Ramos (cell line): ENCODE measurements around the gene FHIT.

Experiments used
- in situ Hi-C: fragments of 300-500 bp; cut with MboI; formaldehyde crosslinking; loops from one replicate; pipeline ENCODE4 v1.14.3; 2022; ENCODE audit warnings: low sequenced_read_pairs; ENCODE audit not compliant: unreplicated experiment

Gene FHIT

DNA sequence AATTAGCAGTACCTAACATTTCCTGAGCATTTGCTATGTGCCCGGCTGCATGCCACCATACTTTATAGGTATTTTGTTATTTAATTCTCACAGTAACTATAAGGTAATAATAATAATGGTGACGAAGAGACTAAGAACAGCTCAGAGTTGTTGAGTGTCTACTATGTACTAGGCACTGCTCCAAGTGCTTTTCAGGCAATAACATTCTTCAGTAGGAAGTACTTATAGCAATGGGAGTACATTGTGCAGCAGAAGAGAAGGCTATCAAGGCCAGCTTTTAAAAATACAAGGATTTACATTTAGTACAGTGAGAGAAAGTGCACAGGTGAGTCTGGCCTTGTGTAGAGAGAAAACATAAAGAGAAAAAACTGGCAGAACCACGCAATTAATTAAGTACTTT lies 647.4 kb downstream of the FHIT start:
- in situ Hi-C loops, result no loop called here

DNA sequence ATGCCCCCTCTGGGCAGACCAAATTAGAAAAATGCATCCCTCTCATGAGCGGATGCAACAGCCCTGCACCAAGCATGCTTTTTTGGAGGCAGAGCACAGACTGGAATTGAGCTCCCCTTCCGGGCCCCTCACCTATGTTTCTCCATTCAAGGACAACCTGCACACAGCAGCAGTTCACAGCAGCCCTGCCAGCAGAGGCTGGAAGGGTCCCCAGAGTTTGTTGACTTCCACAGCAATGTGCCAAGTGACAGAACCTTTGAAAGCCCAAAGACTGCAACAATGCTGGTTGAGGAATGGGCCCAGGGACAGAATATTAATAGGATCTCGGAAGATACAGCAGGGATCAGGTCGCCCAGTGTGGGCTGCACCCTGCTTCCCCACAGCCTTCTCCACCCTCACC lies 650.4 kb downstream of the FHIT start:
- in situ Hi-C loops, result no loop called here

DNA sequence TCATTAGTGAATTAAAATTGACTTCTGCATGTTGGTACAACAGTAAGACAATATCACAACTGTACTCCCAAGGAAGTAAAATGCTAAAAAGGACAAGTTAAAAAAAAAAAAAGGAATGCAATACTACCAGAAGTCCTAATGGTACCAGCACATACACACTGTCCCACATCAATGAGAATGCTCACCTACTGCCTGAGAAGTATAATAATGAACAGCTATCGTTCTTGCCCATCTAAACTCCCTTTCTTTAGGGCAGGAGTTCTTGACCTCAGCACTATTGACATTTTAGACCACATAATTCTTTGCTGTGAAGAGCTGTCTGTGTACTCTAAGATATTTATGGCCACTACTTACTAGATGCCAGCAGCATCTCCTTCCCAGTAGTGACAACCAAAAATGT lies 651.7 kb downstream of the FHIT start:
- in situ Hi-C loops, result no loop called here

DNA sequence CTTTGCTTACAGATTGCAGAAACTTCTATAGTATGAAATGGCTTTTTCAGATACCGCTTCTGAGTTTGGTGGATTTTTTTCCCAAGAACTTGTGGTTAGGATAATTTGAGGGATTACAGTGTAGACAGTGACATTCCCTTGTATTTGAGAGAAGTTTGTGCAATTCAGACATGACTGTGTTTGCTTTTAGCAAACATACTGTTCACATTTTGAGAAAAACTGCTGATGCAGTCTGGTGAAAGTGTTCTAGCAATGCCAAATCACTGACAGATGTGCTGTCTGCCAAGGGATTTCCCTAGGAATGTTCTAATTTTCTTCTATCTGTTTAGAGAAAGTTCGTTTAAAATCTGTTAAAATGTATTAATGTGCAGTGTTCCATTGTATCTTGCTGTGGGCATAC lies 652.6 kb downstream of the FHIT start:
- in situ Hi-C loops, result no loop called here

DNA sequence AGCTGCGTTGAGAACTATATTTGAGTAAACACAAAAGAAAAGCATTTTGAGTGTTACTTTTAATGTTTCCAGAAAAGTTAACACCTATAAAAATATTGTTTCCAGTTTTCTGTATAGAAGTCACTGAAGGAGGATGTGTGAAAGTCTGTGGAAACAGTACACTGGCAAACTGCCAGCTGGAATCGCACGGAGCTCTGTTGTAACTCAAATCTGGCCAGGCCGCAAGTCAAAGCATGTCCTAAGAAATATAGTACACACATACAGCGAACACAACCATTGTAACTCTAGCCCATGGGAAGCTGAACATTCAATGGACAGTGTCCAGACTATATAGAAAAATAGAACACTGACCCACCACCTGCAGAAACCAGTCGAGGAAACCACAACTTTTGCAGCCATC lies 657.2 kb downstream of the FHIT start:
- in situ Hi-C loops, result no loop called here

DNA sequence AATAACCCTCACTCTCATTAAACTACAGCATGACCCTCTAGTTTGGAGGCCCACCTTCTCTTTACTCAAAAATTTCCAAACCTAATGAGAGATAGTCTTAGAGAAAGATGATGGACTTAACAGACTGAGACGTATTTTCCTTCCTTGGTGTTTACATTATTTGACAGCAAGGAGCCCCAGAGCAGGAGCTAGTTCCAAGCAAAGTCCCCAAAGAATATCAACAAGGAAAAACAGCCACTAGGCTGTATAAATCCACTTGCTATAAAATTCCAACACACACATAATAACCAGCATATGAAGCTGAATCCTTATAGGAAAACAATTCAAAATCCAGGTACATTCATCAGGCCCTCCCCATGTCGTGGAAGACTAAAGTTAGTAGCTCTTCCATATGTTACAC lies 660.0 kb downstream of the FHIT start:
- in situ Hi-C loops, result no loop called here

DNA sequence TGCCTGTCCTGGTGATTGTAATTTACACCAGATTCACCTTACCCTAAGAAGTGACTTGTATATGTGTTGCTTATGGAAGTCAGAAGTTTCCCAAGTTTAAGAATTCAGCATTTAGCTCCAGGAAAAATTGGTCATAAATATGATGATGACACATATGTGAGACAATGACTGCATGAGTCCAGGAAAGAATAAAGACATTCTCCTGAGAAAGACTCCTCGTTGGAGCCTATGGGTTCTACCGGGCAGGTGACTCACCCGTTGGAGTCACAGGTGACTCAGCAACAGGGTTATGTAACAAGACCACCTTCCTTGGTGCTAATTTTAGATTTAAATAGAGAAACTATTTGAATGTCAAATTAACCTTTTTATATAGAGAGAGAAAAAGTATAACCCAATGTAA lies 662.4 kb downstream of the FHIT start:
- in situ Hi-C loops, result no loop called here

DNA sequence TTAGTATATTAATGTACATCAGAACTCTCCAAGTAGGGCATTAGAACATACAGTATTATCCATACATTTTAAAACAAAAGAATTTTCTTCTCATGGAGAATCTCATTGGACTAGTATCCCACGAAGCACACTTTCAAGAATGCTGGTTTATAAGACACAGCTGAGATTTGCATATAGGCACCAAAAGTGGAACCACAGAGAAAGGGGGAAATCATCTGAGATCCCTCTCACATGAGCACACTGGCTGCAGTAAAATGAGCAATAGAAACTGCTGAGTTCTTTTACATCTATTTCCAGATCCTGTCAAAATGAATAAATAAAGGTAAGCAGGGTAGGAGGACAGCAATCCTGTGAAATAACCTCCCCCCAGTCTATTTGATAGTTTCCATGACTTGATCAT lies 665.3 kb downstream of the FHIT start:
- in situ Hi-C loops, result no loop called here

DNA sequence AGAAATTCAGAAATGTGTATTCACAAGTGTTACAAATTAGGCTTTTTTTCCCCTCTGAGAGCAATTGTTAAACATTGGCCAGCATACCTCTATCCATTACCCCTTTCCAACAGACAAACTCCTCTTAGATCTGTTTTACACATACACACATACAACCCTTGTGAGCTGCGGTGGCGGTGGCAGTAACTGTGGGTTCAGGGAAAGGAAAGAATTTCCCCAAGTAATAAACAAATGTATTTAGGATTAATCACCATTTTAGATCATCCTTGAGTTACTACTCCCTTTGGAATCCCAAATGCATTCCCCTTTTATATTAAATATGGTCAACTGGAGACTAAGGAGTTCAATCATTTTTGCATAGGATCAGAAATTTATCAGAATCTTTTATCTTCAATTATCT lies 667.0 kb downstream of the FHIT start:
- in situ Hi-C loops, result no loop called here

DNA sequence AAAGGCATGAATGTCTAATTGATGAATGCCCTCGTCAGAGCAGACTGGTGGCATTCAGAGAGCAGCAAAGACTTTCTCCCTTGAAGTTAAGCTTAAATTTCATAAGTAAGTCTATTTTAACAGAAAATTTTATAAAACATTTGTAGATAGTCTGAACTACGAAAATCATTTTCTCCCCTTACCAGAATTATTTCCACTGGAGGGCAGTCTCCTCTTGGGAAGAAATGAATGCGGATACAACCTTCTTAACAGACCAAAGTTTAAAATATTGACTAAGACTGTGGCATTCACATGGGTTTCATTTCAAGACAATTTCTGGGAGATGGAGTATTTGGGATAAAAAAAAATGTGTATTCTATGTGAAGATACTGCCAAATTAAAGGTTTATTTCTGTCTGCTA lies 669.0 kb downstream of the FHIT start:
- in situ Hi-C loops, result no loop called here

DNA sequence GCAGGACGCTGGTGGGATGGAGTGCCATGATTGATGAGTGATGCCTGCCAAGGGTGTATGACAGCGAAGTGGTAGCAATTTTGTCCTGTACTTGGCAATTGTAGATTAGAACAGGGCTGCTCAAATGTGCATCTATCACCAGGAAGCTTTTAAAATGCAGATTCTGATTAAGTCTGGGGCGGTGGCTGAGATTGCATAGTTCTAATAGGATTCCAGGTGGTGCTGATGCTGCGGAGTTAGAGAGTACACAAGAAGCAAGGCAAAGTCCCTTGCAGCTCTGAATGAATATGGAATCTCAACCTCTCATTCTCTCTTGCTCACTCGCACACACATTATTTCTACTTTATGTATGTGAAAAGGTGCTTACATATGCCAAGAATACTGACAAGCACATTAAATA lies 670.4 kb downstream of the FHIT start:
- in situ Hi-C loops, result no loop called here

DNA sequence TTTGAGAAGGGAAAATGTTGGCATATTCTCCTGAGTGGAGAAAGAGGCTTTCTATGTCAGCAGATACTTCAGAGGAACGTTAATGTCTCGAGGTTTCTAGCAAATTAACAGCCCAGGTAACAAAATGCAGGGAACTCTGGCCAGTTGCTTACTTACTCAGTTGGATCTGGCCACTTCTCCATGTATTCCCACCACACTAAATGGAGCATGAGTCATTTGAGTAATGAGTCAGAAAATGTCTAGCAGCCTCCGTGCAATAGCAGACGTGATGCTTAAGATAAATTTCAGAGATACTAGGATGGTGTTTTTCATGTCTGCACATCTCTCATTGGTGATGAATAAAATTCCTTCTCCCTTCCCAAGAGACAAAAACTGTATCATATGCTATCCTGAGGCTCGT lies 671.5 kb downstream of the FHIT start:
- in situ Hi-C loops, result loop anchor here (10.0 kb wide), 1 partner anchor 125 kb away; no protein-coding TSS in a partner anchor

DNA sequence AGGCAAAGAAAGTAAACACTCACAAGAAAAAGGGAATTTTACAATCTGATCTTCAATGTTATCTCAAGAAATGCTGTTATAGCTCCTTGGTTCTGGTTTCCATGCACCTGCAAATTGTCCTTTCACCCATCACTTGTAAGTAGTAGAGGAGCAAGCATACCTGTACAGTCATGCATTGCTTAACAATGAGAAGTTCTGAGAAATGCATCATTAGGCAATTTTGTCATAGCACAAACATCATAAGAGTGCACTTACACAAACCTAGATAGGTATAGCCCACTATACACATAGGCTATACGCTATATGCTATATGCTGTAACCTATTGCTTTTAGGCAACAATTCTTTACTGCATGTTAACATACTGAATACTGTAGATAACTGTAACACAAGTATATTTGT lies 672.3 kb downstream of the FHIT start:
- in situ Hi-C loops, result loop anchor here (10.0 kb wide), 1 partner anchor 124 kb away; no protein-coding TSS in a partner anchor

DNA sequence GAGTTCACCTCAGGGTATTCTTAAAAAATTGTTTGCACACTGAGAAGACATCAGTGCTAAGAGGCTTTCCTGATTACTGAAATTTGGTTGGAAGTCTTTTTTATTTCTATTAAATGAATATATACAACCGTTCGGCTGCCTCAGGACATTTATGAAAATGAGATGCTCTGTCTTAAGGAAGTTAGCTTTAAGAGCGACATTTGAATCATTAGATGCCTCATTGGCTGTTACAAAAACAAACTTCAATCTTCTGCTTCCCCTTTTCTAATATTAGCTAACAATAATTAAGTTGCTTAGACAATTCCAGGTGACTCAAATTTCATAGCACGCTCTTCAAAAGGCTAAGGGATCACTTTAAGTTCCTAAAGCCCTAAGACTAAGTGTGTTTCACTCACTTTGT lies 673.7 kb downstream of the FHIT start:
- in situ Hi-C loops, result loop anchor here (10.0 kb wide), 1 partner anchor 123 kb away; no protein-coding TSS in a partner anchor

DNA sequence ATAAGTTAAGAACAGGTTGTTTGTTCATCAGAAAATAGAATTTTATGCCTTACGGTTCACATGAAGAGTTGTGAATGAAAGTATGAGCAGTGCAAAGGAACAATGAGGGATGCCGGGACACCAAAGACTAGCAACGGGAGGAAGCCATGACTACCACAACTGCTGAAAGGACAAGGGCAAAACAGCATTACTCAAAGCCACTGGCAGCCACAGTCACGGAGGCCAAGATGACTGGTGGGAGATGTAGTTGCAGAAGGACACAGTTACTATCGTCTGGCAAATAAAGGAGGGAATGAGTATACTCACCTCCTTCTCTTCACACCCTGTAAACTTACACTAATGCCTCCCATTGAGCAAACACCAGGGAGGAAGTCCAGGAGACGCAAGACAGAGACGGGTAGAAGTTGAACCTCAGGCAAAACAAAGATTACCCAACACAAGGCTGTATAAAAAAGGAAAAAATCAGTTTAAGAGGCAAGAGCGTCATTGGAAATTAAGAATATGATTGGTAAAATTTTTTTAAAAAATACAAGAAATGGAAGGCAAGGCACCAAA lies 675.5 kb downstream of the FHIT start:
- in situ Hi-C loops, result loop anchor here (10.0 kb wide), 1 partner anchor 121 kb away; no protein-coding TSS in a partner anchor

DNA sequence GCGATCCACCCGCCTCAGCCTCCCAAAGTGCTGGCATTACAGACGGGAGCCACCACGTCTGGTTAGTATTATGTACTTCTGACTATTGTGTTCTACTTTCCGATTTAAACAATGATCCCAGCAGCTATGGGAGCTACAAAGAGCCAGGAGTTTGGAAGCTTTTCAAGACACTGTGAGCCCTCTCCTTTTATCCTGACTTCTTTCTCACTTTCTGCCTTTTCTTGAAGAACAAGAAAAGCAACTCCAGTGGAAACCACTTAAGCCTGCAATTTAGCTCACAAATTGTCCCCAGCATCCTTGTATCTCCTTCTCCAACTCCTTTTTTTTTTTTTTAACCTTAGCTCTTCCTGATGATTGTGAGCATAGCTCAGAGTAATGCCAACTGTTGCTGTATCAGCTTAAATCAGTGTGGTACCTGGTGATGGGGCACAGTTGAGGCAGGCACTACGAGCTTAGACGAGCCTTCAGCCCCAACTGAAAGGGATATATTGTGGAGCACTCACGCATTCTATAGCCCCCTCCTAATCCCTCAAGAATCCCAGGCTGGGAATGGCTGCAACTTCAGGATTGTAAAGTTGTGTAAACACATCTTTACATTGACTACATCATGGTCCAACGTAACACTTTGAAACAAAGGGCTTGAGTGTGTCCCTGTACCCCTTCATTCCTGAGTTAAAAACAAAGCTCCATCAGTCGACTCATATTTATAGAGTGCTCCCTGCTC lies 677.0 kb downstream of the FHIT start:
- in situ Hi-C loops, result loop anchor here (10.0 kb wide), 1 partner anchor 119 kb away; no protein-coding TSS in a partner anchor

DNA sequence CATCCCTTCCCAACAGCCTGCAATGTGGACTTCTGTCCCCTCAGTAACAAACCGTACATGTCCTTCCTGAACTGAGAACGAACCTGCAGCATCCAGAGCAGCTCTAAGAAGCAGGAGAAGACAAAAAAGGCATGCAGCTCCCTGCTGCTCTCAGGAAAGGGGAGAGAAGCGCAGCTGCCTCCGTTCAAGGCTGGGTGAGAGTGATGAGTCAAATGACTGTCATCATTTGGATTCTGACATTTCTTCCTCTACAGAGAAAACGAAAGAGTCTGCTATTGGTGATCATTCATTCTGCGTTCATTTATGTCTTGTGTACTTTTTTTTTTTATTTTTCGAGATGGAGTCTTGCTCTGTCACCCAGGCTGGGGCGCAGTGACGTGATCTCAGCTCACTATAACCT lies 677.8 kb downstream of the FHIT start:
- in situ Hi-C loops, result loop anchor here (10.0 kb wide), 1 partner anchor 119 kb away; no protein-coding TSS in a partner anchor

DNA sequence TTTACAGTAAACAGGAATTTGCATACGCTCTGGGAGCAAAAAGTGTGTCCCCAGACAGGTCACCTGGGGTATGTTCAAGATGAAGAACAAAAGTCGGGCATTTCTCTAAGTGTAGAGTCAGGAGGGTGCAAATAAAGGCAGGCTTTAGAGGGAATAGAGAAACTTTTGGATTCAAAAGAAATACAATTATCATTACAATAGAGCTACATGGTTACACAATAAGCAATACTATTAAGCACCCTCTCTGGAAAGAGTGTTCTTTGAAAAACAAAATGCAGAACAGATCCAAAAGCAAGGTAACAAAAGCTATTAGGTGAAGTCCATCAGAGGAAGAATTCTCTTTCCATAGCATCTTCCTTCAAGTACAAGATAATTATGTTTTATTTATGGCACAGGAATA lies 679.7 kb downstream of the FHIT start:
- in situ Hi-C loops, result loop anchor here (10.0 kb wide), 1 partner anchor 117 kb away; no protein-coding TSS in a partner anchor

DNA sequence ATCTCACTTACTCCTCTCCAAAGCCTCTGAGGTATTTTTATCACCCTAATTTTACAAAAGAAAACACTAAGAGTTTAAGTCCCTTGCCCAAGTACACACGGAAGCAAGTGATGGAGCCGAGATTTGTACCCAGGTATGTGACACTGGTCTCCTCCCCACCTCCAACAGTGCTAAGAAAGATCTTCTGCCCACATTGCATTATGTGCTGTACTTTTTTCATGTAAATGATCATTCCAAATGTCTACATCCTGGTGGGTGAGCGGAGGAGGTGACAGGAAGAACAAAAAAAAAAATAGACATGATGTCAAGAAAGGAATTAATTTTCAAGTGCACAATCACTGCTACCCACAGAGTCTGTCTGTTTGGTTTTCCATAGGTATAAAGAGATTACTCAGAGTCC lies 694.1 kb downstream of the FHIT start:
- in situ Hi-C loops, result no loop called here

DNA sequence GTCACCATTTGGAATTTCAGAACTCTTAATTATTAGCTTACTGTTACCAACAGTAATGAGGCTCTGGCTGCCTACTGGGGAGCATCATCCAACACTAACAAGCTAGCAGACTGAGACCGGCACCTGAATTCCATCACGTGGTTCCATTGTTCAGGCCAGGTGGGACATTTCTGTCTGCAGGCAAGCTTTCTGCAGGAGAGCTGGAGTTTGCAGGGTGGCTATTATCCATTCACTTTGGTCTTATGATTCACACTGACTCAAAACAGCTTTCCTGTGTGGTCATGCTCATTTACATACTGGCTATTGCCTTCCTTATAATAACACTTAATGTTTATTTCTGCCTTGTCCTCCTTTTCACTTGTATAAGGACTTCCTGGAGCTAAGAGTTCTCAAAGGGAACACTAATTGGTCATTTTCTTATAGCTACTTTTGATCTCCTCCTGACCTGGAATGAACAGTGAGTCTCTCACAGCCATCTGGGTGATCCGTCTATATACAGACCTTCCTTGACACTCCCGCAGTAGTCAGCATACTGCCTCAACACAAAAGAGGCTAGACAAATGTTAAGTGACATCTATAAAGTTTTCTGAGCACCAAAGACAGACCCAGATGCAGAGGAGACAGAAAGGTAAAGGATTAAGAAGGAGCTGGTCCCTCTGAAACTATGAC lies 695.4 kb downstream of the FHIT start:
- in situ Hi-C loops, result no loop called here

DNA sequence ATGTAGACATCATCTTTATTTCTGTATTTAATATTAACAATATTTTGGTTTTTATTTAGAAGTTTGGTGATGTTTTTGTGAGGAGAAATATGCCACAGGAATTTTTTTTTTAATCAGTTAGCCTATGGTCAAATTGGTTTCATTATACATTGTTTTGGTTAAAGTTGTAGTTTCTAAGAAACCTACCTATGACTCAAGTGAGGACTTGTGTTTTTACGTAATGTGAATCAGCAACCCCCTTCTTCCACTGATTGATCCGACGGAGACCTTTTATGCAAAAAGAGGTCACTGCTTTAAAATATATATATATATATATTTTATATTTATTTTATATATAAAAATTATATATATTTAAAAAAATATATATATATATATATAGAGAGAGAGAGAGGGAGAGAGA lies 698.1 kb downstream of the FHIT start:
- in situ Hi-C loops, result no loop called here
